Measurements from ENCODE around the gene KIAA1549. TPM values are rescaled to one million over a fixed set of nuclear protein-coding genes. Genes with fewer than 3 reads are reported as not detected.

Gene KIAA1549
- total RNA-seq (2021; ENCODE audit: unreplicated experiment) (14.1 TPM), Bru-seq, nascent RNA (percentile 65 among the genes with signal in this experiment), BruChase-seq, experiment 1, labeled RNA remaining after a 2-hour chase (percentile 61 among the genes with signal in this experiment), BruChase-seq, experiment 2, labeled RNA remaining after a 6-hour chase (percentile 70 among the genes with signal in this experiment)
- polyA plus RNA-seq (2012; ENCODE audit: insufficient read length) = 9.4 TPM
- long read RNA-seq, partial matches to known transcripts = 20 of 25 reads
- long read RNA-seq, other reads (novel, unspliced or antisense) = 5 of 25 reads

- Histone ChIP-seq H3K9me3 (ENCODE audit: control insufficient read depth, insufficient read depth, low read depth, low read length) (no peaks in the 10 kb centered on the region), H3K4me3 (ENCODE audit: low read depth in 2 of 2, low read length in 2 of 2) (peak within 1 kb of the TSS; percentile 78 to 90), H3K27me3 (ENCODE audit: control insufficient read depth, insufficient read depth, low read length) (no peaks in the 10 kb centered on the region), H3K27ac (ENCODE audit: low read length) (peak within 1 kb of the TSS; percentile 81), H3K36me3 (ENCODE audit: control insufficient read depth, insufficient read depth, low read length) (no peaks in the 10 kb centered on the region), H3K4me1 (ENCODE audit: control insufficient read depth, insufficient read depth, low read length) (peaks cover 22% of the 10 kb centered on the region)
- TF ChIP-seq, protein P1, sequence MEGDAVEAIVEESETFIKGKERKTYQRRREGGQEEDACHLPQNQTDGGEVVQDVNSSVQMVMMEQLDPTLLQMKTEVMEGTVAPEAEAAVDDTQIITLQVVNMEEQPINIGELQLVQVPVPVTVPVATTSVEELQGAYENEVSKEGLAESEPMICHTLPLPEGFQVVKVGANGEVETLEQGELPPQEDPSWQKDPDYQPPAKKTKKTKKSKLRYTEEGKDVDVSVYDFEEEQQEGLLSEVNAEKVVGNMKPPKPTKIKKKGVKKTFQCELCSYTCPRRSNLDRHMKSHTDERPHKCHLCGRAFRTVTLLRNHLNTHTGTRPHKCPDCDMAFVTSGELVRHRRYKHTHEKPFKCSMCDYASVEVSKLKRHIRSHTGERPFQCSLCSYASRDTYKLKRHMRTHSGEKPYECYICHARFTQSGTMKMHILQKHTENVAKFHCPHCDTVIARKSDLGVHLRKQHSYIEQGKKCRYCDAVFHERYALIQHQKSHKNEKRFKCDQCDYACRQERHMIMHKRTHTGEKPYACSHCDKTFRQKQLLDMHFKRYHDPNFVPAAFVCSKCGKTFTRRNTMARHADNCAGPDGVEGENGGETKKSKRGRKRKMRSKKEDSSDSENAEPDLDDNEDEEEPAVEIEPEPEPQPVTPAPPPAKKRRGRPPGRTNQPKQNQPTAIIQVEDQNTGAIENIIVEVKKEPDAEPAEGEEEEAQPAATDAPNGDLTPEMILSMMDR (IDR thresholded peaks at IDR 0.05) = peak; percentile 82
- TF ChIP-seq, protein P2, sequence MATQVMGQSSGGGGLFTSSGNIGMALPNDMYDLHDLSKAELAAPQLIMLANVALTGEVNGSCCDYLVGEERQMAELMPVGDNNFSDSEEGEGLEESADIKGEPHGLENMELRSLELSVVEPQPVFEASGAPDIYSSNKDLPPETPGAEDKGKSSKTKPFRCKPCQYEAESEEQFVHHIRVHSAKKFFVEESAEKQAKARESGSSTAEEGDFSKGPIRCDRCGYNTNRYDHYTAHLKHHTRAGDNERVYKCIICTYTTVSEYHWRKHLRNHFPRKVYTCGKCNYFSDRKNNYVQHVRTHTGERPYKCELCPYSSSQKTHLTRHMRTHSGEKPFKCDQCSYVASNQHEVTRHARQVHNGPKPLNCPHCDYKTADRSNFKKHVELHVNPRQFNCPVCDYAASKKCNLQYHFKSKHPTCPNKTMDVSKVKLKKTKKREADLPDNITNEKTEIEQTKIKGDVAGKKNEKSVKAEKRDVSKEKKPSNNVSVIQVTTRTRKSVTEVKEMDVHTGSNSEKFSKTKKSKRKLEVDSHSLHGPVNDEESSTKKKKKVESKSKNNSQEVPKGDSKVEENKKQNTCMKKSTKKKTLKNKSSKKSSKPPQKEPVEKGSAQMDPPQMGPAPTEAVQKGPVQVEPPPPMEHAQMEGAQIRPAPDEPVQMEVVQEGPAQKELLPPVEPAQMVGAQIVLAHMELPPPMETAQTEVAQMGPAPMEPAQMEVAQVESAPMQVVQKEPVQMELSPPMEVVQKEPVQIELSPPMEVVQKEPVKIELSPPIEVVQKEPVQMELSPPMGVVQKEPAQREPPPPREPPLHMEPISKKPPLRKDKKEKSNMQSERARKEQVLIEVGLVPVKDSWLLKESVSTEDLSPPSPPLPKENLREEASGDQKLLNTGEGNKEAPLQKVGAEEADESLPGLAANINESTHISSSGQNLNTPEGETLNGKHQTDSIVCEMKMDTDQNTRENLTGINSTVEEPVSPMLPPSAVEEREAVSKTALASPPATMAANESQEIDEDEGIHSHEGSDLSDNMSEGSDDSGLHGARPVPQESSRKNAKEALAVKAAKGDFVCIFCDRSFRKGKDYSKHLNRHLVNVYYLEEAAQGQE (IDR thresholded peaks at IDR 0.05; ENCODE audit: insufficient read depth in 1 of 2, low read depth in 2 of 2, low read length in 1 of 2) = no peak
- TF ChIP-seq SIN3A (IDR thresholded peaks at IDR 0.05; ENCODE audit: borderline replicate concordance, insufficient read depth, low read depth, low read length) (no peak; the same call in 1 of the 2 replicates), POLR2AphosphoS5 (IDR thresholded peaks at IDR 0.05; ENCODE audit: low read depth, low read length) (no peak)
- in situ Hi-C loops (cut with HindIII; ENCODE audit: low pct_unique_long_range_greater_than_20kb, low sequenced_read_pairs) (no loop called here), intact Hi-C loops (cut with micrococcal nuclease; ENCODE audit: unreplicated experiment) (loop anchor here (10.0 kb wide), 1 partner anchor 97 kb away; no protein-coding TSS in a partner anchor)
- ATAC-seq (peak; percentile 95), DNase-seq (ENCODE audit: low read depth, low spot score) (no peak)
- CTCF ChIA-PET = interaction anchor here (0.7 kb wide), 1 partner anchor 95 kb away, joined by 3 read pairs; no protein-coding TSS in a partner anchor
- BruUV-seq (replicated peaks) = no TSS peak
- POLR2A ChIA-PET = interaction anchor here (0.5 kb wide), 1 partner anchor 119 kb away, joined by 4 read pairs; no protein-coding TSS in a partner anchor
These were observed at the start of gene KIAA1549 for GRCh38 chr7:138981332-138982203. Gene KIAA1549, minus strand, starts transcription at chr7:138981389. Its CDS starts 120 bp downstream, at chr7:138981269.

GRCh38 chr7:139029353-139029752, 48.2 kb upstream of the KIAA1549 start:
- no peaks in the 10 kb centered on the region for H3K9me3 ChIP-seq (ENCODE audit: control insufficient read depth, insufficient read depth, low read depth, low read length)
- CTCF ChIA-PET = no interaction called here
- BruUV-seq (replicated peaks) = no TSS peak

More at GRCh38 chr7:139029353-139029752, 48.2 kb upstream of the KIAA1549 start:
- no peak for ATAC-seq
- peaks cover 21% of the 10 kb centered on the region for H3K36me3 ChIP-seq (ENCODE audit: control insufficient read depth, insufficient read depth, low read length)
- TF ChIP-seq TCF7L2 (IDR thresholded peaks at IDR 0.05; ENCODE audit: low read depth, low read length) (no peak), POLR2AphosphoS5 (IDR thresholded peaks at IDR 0.05; ENCODE audit: low read depth, low read length) (no peak), SIN3A (IDR thresholded peaks at IDR 0.05; ENCODE audit: borderline replicate concordance, insufficient read depth, low read depth, low read length) (no peak)
- TF ChIP-seq, protein P1 (IDR thresholded peaks at IDR 0.05) = no peak
- TF ChIP-seq, protein P2 (IDR thresholded peaks at IDR 0.05; ENCODE audit: insufficient read depth in 1 of 2, low read depth in 2 of 2, low read length in 1 of 2) = no peak
- no peak overlapping the region for H3K27ac ChIP-seq (ENCODE audit: low read length)
- POLR2A ChIA-PET = no interaction called here
- DNase-seq (ENCODE audit: low read depth, low spot score) = no peak
- H3K4me1 ChIP-seq (ENCODE audit: control insufficient read depth, insufficient read depth, low read length) = peaks cover 3% of the 10 kb centered on the region
- in situ Hi-C loops (cut with HindIII; ENCODE audit: low pct_unique_long_range_greater_than_20kb, low sequenced_read_pairs) = no loop called here
- no peak overlapping the region for H3K4me3 ChIP-seq (ENCODE audit: low read depth in 2 of 2, low read length in 2 of 2)
- intact Hi-C loops (cut with micrococcal nuclease; ENCODE audit: unreplicated experiment) = no loop called here
- H3K27me3 ChIP-seq (ENCODE audit: control insufficient read depth, insufficient read depth, low read length) = no peaks in the 10 kb centered on the region
